ENCODE results near the gene YPEL3. TPM values are rescaled to one million over a fixed set of nuclear protein-coding genes. Genes with fewer than 3 reads are reported as not detected.

YPEL3 gene
- 16.8 and 30.4 TPM in 2 replicates for total RNA-seq

GRCh38 chr16:30096105-30096861 is at the start of gene YPEL3:
TSS of gene YPEL3 (minus strand) at chr16:30096213. CDS start at chr16:30095482, 731 bp downstream.

GRCh38 chr16:30113031-30113710 is 17.2 kb upstream of the YPEL3 start, which contains the start of gene GDPD3:
TSS of gene GDPD3 (minus strand) at chr16:30113537. CDS start at chr16:30113478, 59 bp downstream.

DNA sequence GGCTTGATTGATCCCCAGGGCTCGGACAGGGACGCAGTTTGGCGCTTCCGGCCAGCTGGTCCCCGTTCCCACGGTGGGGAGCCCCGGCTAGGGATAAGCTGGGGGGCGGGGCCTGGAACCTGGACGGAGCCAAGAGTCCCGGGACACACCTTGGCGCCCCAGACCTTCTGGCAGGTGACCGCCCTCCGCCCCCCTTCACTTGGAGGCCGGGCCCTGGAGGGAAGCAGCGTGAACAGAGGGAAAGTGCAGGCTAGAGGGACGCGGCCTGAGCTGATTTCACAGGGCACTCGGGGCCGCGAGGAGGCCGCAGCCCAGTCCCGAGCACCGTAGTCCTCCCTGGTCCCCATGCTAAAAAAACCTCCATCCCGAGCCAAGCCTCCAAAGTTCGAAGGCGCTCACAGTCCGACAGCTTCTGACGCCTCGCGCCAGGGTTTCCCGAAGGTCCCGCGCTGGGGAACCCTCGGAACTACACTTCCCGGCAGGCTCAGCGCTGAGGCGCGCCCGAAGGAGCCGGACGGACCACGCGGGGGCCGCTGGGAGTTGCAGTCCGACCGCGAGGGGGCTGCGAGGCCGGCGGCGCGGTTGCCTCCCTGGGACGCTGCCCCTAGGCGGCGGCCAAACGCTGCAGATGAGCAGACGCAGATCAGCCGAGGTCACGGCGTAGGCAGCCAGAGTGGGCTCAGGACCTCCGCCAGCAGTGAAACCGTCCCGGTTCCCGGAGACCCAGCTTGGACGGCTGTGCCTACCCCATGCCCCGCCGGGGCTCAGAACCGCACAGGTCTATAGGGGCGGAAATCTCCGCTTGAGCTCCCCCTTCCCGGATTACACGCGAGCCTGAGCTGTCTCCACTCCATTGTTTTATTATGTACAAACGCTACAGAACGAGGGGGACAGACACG is 4.3 kb downstream of the YPEL3 start, which contains the start of gene TBX6:
Gene TBX6, minus strand, starts transcription at position 451 of the 899 bp plus-strand sequence. CDS start 731 bp downstream, outside the sequence.

DNA sequence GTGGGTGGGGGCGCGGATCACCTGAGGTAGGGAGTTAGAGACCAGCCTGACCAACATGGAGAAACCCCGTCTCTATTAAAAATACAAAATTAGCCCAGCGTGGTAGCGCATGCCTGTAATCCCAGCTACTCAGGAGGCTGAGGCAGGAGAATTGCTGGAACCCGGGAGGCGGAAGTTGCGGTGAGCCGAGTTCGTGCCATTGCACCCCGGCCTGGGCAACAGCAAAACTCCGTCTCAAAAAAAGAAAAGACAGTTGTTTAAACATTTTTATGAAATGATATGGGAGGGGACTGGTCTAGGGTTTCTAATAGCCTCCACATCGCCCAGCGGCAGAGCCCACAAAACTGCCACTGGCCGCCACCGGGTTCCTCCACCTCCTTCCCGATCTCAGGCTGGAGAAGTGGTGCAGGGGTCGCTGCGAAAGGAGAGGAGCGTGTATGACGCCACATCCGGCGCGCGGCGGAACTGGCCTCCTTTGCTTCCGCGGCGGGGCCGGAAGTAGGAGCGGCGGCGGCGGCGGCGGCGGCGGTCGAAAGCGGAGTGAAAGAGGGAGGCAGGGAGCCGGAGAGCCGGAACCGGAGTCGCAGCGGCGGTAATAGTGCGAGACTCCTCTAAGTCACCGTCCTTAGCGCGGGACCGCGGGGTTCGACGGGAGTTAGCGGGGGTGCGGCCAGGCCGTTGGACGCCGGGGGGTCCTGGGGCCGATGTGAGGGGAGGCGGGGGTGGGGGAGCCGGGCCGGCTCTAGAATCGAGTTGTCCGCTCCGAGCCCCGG is 20.3 kb downstream of the YPEL3 start, which contains the start of gene PPP4C:
Gene PPP4C, plus strand, starts transcription at position 492 of the 773 bp plus-strand sequence. CDS start 384 bp downstream, outside the sequence.

DNA sequence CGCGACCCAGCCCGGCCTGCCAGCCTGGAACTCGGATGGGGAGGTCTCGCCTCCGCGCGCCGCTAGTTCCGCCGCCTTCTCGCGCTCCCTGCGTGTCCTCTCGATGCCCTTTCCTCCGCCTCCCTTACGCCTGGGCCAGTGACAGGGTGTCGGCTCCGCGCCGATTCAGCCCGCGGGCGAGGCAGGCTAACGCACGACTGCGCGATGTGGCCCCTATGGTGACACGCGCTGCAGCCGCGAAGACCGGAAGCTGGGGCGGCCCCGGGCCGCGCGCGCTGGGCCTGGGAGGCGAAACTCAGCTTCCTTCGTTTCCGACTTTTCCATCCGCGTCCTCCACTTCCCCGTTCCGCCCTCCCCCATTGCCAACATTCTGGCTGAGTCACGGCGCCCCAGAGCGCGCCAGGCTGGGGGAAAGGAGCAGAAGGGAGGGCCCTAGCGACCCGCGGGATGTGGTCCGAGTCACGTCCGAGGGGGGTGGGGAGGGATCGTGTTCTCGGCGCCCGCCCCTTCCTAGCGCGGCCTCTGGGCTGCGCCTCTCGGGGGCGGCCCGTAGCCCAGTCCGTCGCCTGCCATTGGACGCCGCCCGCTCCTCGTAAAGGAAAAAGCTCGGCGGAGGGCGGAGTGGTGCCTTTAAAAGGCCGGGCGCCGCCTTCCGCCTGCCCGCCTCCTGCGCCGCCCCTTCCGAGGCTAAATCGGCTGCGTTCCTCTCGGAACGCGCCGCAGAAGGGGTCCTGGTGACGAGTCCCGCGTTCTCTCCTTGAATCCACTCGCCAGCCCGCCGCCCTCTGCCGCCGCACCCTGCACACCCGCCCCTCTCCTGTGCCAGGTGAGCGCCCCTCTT is 30.7 kb downstream of the YPEL3 start, which contains the start of gene ALDOA:
Gene ALDOA, plus strand, starts transcription at position 659 of the 841 bp plus-strand sequence. CDS start 1,138 bp downstream, outside the sequence.

Other genes starting within 250 kb of the YPEL3 start
- 80.7 and 87.2 TPM in 2 replicates for gene CDIPT, start 233.0 kb downstream of the YPEL3 start, total RNA-seq
- 0.67 and 1.6 TPM in 2 replicates for gene SEZ6L2, start 196.7 kb downstream of the YPEL3 start, total RNA-seq
- 0.33 and 0.48 TPM in 2 replicates for gene ASPHD1, start 195.7 kb downstream of the YPEL3 start, total RNA-seq
- 14.7 and 17.0 TPM in 2 replicates for gene KCTD13, start 170.0 kb downstream of the YPEL3 start, total RNA-seq
- gene TMEM219, start 134.1 kb downstream of the YPEL3 start, total RNA-seq, result 74.7 and 91.1 TPM in 2 replicates
- gene TAOK2, start 122.3 kb downstream of the YPEL3 start, total RNA-seq, result 115 and 128 TPM in 2 replicates
- 3.9 and 4.4 TPM in 2 replicates for gene HIRIP3, start 100.6 kb downstream of the YPEL3 start, total RNA-seq
- gene INO80E, start 100.0 kb downstream of the YPEL3 start, total RNA-seq, result 30.7 and 57.3 TPM in 2 replicates
- gene DOC2A, start 85.2 kb downstream of the YPEL3 start, total RNA-seq, result 0.29 TPM in 1 of 2 replicates, not detected in the other
- gene C16orf92, start 73.0 kb downstream of the YPEL3 start, total RNA-seq, result not detected in 2 replicates
- not detected in 2 replicates for gene TLCD3B, start 64.9 kb downstream of the YPEL3 start, total RNA-seq
- gene ALDOA, start 30.5 kb downstream of the YPEL3 start, total RNA-seq, result 719 and 1,079 TPM in 2 replicates
- gene PPP4C, start 20.2 kb downstream of the YPEL3 start, total RNA-seq, result 293 and 325 TPM in 2 replicates
- 0.10 and 0.33 TPM in 2 replicates for gene TBX6, start 4.3 kb downstream of the YPEL3 start, total RNA-seq
- gene GDPD3, start 17.3 kb upstream of the YPEL3 start, total RNA-seq, result 1.3 and 1.8 TPM in 2 replicates
- gene MAPK3, start 27.0 kb upstream of the YPEL3 start, total RNA-seq, result 70.8 and 112 TPM in 2 replicates
- 5.6 and 6.8 TPM in 2 replicates for gene CORO1A, start 87.4 kb upstream of the YPEL3 start, total RNA-seq
- gene BOLA2B, start 97.5 kb upstream of the YPEL3 start, total RNA-seq, result 96.4 and 190 TPM in 2 replicates
- gene SLX1A, start 97.7 kb upstream of the YPEL3 start, total RNA-seq, result 31.4 and 50.0 TPM in 2 replicates
- gene SULT1A3, start 103.0 kb upstream of the YPEL3 start, total RNA-seq, result 12.4 and 13.7 TPM in 2 replicates
- gene NPIPB13, start 152.3 kb upstream of the YPEL3 start, total RNA-seq, result 0.96 and 3.6 TPM in 2 replicates

Measured in vein endothelial cell (primary cell).